Epithelial cell of alveolus of lung (primary cell): ENCODE data around the gene GALM. TPM values are rescaled to one million over a fixed set of nuclear protein-coding genes. Genes with fewer than 3 reads are reported as not detected.

ENCODE experiments used
- total RNA-seq: library from RNA; depleted of rRNA; stranded (reverse); fragments of >200 nt; gene quantifications from 2 replicates; pipeline ENCODE4 v1.2.1, GENCODE V29; 2015

GALM gene
- 6.1 and 7.4 TPM in 2 replicates for total RNA-seq

GRCh38 chr2:38665854-38666555 lies at the start of gene GALM:
Gene GALM, plus strand, starts transcription at chr2:38666114. Its CDS starts 48 bp downstream, at chr2:38666162.

GRCh38 chr2:38750891-38751595 lies 85.1 kb downstream of the GALM start, which contains the start of gene SRSF7:
Gene SRSF7, minus strand, starts transcription at chr2:38751361. Its CDS starts 105 bp downstream, at chr2:38751256.

Other genes with a start within 250 kb of the GALM start
- gene HNRNPLL, start 63.2 kb upstream of the GALM start, total RNA-seq = 35.6 and 44.3 TPM in 2 replicates
- 57.8 and 131 TPM in 2 replicates for gene SRSF7, start 85.2 kb downstream of the GALM start, total RNA-seq
- 8.4 and 11.8 TPM in 2 replicates for gene GEMIN6, start 112.1 kb downstream of the GALM start, total RNA-seq
- gene DHX57, start 209.8 kb downstream of the GALM start, total RNA-seq = 10.8 and 12.5 TPM in 2 replicates
- 17.7 and 19.9 TPM in 2 replicates for gene MORN2, start 209.9 kb downstream of the GALM start, total RNA-seq
- under 0.01 and 1.4 TPM in 2 replicates for gene ARHGEF33, start 223.8 kb downstream of the GALM start, total RNA-seq